Measurements from ENCODE around the gene STOML1.

The STOML1 gene

DNA sequence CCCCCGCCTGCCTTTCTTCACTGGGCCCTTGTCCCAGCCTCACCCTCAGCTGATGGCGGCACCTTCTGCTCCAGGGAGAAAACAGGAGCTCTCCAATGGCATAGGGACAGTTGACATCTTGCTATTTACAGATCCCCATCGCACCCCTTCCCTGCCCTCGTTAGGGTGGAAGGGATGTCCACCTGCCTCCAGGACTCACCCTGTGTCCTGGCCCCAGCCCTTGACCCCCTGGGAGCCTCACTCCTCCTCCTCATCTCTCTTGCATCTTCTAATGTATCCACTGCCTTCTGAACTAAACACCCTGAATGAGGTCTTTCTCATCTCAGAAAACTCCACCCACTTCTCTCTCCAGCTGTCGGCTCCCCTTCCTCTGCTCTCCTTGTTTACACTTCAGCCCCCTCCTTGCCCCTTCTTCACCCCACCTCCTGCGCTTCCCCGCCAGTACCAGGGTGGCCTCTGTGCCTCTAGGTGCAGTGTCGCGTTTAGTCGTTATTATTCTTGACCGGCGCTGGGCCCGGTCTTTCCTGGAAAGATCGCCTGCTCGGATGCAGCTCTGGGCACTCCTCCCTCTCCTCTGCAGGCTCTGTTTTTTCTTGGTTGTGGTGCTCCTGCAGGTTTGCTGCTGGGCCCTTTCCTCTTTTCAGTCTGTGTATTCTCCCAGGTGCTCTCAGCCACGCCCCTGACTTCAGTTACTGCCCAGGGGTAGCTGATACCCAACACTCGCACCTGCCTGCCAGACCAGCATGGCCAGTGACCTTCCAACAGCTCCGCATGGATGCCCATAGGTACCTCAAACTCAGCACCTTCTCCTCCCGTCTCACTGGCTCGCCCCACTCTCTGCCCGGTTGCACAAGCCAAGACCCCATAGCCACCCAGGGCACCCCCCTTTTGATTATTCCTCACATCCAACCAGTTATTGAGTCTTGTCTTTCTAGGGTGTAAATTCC is 45.3 kb upstream of the STOML1 start:
- no peak for DNase-seq (ENCODE audit: low spot score)
- Histone ChIP-seq H3K4me3 (no peak overlapping the region), H3K27ac (peak overlapping the region in 1 of 2 donors; percentile 17)
- TF ChIP-seq, protein P1, sequence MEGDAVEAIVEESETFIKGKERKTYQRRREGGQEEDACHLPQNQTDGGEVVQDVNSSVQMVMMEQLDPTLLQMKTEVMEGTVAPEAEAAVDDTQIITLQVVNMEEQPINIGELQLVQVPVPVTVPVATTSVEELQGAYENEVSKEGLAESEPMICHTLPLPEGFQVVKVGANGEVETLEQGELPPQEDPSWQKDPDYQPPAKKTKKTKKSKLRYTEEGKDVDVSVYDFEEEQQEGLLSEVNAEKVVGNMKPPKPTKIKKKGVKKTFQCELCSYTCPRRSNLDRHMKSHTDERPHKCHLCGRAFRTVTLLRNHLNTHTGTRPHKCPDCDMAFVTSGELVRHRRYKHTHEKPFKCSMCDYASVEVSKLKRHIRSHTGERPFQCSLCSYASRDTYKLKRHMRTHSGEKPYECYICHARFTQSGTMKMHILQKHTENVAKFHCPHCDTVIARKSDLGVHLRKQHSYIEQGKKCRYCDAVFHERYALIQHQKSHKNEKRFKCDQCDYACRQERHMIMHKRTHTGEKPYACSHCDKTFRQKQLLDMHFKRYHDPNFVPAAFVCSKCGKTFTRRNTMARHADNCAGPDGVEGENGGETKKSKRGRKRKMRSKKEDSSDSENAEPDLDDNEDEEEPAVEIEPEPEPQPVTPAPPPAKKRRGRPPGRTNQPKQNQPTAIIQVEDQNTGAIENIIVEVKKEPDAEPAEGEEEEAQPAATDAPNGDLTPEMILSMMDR (IDR thresholded peaks at IDR 0.05) = no peak

DNA sequence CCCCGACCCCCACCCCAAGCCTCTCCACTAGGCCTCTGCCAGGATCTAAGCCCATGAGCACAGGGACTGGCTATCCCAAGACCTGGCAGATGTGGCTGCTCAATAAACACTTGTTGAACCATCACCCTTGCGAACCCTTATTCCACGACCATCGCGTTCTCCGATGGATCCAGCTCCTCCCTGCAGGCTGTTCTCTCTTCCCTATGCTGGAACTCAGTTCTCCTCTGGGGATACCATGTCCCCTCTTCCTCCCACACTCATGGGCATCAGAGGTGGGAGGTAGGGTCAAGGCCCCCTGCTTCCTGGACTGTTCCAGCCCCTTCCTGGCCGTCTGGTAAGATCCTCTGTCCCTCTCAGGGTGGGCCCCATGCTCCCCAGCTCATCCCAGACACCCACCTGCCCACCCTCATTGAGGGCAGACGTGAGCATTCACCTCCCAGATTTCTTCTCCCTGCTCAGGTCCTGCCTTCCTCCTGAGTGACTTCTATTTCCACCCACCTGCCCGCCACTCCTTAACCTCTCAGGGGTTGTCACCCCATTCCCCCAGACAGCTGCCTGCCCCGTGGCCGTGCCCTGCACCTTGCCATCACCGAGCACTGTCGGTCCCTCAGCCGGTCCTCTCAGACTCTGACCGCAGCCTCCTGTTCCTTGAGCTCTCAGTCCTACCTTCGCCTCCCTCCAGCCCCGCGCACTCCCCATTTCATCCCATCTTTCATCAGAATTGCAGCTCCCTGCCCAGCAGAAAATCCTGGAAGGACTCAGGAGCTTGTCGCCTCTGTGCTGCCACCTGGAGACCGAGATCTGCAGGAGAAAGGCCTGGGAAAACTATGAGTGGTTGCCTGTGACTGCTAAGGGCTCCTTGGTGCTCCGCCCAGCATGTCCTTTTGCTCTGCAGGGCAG is 44.4 kb upstream of the STOML1 start:
- DNase-seq (ENCODE audit: low spot score) = no peak
- no peak overlapping the region for H3K4me3 ChIP-seq
- TF ChIP-seq, protein P1 (IDR thresholded peaks at IDR 0.05) = no peak
- peak overlapping the region in 1 of 2 donors; percentile 17 for H3K27ac ChIP-seq

DNA sequence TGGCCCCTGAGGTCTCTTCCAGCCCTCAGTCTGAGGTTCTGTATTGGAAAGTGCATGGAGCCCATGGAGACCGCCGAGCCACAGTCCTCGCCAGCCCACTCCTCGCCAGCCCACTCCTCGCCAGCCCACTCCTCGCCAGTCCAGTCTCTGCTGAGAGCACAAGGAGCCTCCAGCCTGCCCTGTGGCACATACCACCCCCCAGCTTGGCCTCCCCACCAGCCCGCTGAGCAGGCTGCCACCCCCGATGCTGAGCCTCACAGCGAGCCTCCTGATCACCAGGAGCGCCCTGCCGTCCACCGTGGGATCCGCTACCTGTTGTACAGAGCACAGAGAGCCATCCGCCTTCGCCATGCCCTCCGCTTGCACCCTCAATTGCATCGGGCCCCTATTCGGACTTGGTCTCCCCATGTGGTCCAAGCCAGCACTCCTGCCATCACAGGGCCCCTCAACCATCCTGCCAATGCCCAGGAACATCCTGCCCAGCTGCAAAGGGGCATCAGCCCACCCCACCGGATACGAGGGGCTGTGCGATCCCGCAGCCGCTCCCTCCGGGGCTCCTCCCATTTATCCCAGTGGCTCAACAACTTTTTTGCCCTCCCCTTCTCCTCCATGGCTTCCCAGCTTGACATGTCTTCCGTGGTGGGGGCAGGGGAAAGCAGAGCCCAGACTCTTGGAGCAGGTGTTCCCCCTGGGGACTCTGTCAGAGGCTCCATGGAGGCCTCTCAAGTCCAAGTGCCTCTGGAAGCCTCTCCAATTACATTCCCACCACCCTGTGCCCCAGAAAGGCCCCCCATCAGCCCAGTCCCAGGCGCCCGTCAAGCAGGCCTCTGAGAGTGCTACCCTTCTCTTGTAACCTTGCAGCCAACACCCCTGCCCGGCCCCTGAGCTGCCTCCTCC is 43.3 kb upstream of the STOML1 start:
- TF ChIP-seq, protein P1 (IDR thresholded peaks at IDR 0.05) = no peak
- Histone ChIP-seq H3K27ac (no peak overlapping the region), H3K4me3 (no peak overlapping the region)
- no peak for DNase-seq (ENCODE audit: low spot score)

DNA sequence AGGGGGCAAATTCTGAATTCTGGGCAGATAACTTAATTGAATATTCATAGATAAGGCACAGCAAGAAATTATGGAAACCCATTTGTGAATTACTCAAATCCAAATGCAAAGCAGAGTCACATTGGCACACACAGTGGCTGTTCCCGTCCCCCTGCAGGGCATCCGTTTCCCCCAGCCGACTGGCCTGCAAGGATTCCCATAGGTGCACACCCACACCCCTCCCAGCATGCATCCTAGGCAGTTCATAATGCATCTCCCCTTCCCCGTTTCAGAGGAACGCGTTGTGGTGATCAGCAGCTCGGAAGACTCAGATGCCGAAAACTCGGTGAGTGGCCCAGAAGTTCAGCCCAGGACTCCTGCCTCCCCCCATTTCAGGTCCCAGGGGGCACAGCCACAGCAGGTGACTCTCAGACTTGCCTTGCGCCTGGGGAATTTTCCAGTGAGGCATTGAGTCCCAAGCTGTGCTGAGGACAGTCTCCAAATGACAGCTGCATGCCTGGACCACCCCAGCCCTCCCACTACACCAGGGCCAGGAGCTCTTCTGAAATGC is 42.2 kb upstream of the STOML1 start:
- no peak for DNase-seq (ENCODE audit: low spot score)
- Histone ChIP-seq H3K27ac (no peak overlapping the region), H3K4me3 (no peak overlapping the region)
- TF ChIP-seq, protein P1 (IDR thresholded peaks at IDR 0.05) = no peak

DNA sequence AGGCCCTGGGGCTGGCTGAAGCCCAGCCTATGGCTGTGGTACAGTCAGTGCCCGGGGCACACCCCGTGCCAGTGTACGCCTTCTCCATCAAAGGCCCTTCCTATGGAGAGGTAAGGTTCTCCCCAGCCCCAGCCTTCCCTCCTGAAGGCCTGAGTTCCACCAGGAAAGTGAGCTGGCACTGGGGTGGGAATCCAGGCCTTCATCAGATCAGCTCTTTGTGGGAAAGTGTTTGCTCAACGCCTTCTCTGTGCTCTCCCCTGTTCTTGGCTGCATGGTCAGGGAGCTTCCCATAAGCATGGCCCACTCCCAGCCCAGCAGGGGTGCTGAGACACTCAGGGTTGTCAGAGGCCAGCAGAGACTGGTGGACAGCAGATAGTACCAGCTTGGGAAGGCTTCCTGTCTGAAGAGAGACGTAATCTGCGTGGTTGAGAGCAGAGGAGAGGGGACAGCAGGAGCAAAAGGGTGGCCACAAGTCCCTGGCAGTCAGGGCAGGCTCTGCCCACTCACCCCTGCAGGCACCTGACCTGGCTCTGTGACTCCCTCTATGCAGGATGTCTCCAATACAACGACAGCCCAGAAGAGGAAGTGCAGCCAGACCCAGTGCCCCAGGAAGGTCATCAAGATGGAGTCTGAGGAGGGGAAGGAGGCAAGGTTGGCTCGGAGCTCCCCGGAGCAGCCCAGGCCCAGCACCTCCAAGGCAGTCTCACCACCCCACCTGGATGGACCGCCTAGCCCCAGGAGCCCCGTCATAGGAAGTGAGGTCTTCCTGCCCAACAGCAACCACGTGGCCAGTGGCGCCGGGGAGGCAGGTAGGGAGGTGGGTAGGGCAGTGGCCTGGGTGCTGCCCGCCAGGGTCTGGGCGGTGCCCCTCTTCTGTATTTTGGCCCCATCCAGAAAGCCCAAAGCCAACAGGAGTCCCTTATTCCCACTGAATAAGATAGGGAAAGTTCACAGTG is 40.8 kb upstream of the STOML1 start:
- H3K27ac ChIP-seq = no peak overlapping the region
- no peak overlapping the region for H3K4me3 ChIP-seq
- DNase-seq (ENCODE audit: low spot score) = peak; percentile 62
- TF ChIP-seq, protein P1 (IDR thresholded peaks at IDR 0.05) = no peak
